ENCODE measurements around the gene CPNE2.
"Not testable (repeated sequence)": the region's sequence is repeated elsewhere in the genome, so short reads cannot be mapped to it uniquely, and the experiment has no call there.

Gene CPNE2

GRCh38 chr16:57060323-57061083, 31.9 kb upstream of the CPNE2 start:
- no peak for DNase-seq (ENCODE audit: low read depth, low spot score)
- TF ChIP-seq, protein P1, sequence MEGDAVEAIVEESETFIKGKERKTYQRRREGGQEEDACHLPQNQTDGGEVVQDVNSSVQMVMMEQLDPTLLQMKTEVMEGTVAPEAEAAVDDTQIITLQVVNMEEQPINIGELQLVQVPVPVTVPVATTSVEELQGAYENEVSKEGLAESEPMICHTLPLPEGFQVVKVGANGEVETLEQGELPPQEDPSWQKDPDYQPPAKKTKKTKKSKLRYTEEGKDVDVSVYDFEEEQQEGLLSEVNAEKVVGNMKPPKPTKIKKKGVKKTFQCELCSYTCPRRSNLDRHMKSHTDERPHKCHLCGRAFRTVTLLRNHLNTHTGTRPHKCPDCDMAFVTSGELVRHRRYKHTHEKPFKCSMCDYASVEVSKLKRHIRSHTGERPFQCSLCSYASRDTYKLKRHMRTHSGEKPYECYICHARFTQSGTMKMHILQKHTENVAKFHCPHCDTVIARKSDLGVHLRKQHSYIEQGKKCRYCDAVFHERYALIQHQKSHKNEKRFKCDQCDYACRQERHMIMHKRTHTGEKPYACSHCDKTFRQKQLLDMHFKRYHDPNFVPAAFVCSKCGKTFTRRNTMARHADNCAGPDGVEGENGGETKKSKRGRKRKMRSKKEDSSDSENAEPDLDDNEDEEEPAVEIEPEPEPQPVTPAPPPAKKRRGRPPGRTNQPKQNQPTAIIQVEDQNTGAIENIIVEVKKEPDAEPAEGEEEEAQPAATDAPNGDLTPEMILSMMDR (IDR thresholded peaks at IDR 0.05; ENCODE audit: low read depth, low read length), result no peak
- H3K4me3 ChIP-seq (ENCODE audit: low read depth, low read length), result no peak overlapping the region
- in situ Hi-C loops (cut with HindIII; ENCODE audit: low sequenced_read_pairs), result no loop called here

DNA sequence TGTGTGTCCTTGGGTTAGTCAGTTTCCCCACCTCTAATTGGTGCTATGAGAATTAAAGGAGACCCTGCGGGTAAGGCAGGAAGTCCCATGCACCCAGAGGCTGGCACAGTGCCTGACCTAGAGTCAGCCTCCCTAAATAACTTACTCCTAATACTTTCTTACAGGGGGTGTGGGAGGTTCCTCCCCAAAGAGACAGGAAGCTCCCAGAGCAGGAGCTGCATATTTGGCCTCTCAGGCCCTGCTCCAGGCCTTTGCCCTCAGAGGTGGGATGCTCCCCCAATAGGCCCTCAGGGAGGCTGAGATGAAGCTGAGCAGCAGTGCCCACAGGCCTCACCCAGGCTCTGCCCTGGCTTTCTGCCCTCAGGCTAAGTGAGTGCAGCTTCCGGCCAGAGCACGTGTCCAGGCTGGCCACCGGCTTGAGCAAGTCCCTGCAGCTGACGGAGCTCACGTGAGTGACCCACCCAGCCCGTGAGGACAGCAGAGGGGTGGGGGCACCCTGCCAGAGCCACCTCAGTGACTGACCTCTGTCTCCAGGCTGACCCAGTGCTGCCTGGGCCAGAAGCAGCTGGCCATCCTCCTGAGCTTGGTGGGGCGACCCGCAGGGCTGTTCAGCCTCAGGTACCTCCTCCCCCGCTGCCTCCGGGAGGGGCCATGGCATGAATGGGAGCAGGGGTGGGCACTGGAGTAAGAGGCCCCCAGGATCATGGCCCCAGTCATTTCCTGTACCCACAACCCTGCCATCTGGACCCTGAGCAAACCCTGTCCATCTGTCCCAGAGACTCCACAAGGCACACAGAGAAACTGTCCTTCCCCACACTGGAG, 31.1 kb upstream of the CPNE2 start:
- in situ Hi-C loops (cut with HindIII; ENCODE audit: low sequenced_read_pairs), result no loop called here
- H3K4me3 ChIP-seq (ENCODE audit: low read depth, low read length), result no peak overlapping the region
- TF ChIP-seq, protein P1 (IDR thresholded peaks at IDR 0.05; ENCODE audit: low read depth, low read length), result no peak
- no peak for DNase-seq (ENCODE audit: low read depth, low spot score)

GRCh38 chr16:57062329-57062728, 30.1 kb upstream of the CPNE2 start:
- in situ Hi-C loops (cut with HindIII; ENCODE audit: low sequenced_read_pairs), result no loop called here
- no peak overlapping the region for H3K4me3 ChIP-seq (ENCODE audit: low read depth, low read length)
- no peak for DNase-seq (ENCODE audit: low read depth, low spot score)
- TF ChIP-seq, protein P1 (IDR thresholded peaks at IDR 0.05; ENCODE audit: low read depth, low read length), result no peak

DNA sequence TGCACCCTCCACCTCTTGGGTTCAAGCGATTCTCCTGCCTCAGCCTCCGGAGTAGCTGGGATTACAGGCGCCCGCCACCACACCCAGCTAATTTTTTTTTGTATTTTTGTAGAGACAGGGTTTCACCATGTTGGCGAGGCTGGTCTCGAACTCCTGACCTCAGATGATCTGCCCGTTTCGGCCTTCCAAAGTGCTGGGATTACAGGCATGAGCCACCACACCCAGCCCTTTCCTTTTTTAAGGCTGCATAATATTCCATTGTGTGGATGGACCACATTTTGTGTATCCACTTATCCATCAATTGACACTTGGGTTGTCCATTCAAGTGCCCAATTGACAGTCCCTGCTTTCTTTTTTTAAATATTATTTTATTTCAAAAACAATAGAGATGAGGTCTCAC, 29.2 kb upstream of the CPNE2 start:
- DNase-seq (ENCODE audit: low read depth, low spot score); in situ Hi-C loops (cut with HindIII; ENCODE audit: low sequenced_read_pairs): not testable (repeated sequence)

DNA sequence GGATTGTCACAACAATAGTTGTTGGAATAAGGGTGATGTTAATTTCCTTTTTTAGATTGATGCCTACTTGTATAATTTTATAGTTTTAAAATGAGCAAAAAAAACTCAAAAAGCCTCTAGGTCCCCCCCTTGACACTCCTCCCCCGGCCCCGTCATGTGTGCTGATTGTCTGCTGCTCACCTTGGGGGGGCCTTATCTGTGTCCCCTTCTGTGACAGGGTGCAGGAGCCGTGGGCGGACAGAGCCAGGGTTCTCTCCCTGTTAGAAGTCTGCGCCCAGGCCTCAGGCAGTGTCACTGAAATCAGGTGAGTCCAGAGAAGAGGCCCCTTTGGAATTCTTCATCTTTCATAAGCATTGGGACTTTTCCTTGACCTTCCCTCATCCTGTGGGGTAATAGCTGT, 27.4 kb upstream of the CPNE2 start:
- in situ Hi-C loops (cut with HindIII; ENCODE audit: low sequenced_read_pairs), result no loop called here
- DNase-seq (ENCODE audit: low read depth, low spot score), result no peak
- TF ChIP-seq, protein P1 (IDR thresholded peaks at IDR 0.05; ENCODE audit: low read depth, low read length), result no peak
- H3K4me3 ChIP-seq (ENCODE audit: low read depth, low read length), result no peak overlapping the region

More for the DNA sequence above, 29.2 kb upstream of the CPNE2 start:
- H3K4me3 ChIP-seq (ENCODE audit: low read depth, low read length), result not testable (repeated sequence)

DNA sequence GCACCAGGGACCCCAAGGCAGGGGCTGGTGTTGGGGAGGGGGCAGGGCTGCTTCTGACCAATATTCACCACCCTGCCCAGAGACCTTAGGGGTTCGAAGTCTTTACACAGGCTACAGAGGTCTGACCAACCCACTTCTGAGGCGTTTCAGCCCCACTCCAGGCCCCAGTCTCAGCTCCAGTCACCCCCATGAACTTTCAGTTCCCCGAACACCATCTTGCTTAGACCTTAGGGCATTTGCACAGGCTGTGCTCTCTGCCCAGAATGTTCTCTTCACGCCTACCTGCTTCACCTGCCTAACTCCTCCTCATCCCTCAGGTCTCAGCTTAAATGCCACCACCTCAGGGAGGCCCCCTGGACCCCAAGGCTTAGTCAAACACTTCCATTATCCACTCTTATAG, 25.8 kb upstream of the CPNE2 start:
- in situ Hi-C loops (cut with HindIII; ENCODE audit: low sequenced_read_pairs), result no loop called here
- no peak for DNase-seq (ENCODE audit: low read depth, low spot score)
- TF ChIP-seq, protein P1 (IDR thresholded peaks at IDR 0.05; ENCODE audit: low read depth, low read length), result no peak
- H3K4me3 ChIP-seq (ENCODE audit: low read depth, low read length), result no peak overlapping the region

- H3K4me3 ChIP-seq (ENCODE audit: low read depth, low read length), result no peak overlapping the region
- TF ChIP-seq, protein P1 (IDR thresholded peaks at IDR 0.05; ENCODE audit: low read depth, low read length), result no peak
- in situ Hi-C loops (cut with HindIII; ENCODE audit: low sequenced_read_pairs), result no loop called here
- DNase-seq (ENCODE audit: low read depth, low spot score), result no peak
These were observed 25.0 kb upstream of the CPNE2 start for GRCh38 chr16:57067347-57067746.
